HepG2 (cell line): ENCODE measurements around the gene GNG2.

Source experiments
- CTCF ChIP-seq: sonication (generic); formaldehyde crosslinking; IDR thresholded peaks from 2 replicates; pipeline ENCODE4 v1.5.0; 2020; ENCODE audit warnings: mild to moderate bottlenecking, missing genetic modification reagents, moderate library complexity
- MAZ ChIP-seq, 2 experiments: sonication (generic) in 1 of 2; formaldehyde crosslinking in 1 of 2; IDR thresholded peaks; 2 replicates each; pipeline versions ENCODE4 v1.5.0 to v1.6.1; 2012 to 2020; ENCODE audit warnings: low read depth in 2 of 2, mild to moderate bottlenecking in 2 of 2, borderline replicate concordance in 1 of 2, improper control_type of control experiment in 1 of 2, low read length in 1 of 2, missing genetic modification reagents in 1 of 2, moderate library complexity in 1 of 2
- NFE2L2 ChIP-seq: fragments of 150-350 bp; IDR thresholded peaks from 2 replicates; pipeline ENCODE4 v1.6.1; 2014; ENCODE audit warnings: low read length
- NR2F6 ChIP-seq, 2 experiments: IDR thresholded peaks; 2 replicates each; pipeline ENCODE4 v1.6.1; 2016; ENCODE audit warnings: antibody characterized with exemption in 1 of 2, mild to moderate bottlenecking in 1 of 2
- PRDM4 ChIP-seq: sonication (generic); formaldehyde crosslinking; IDR thresholded peaks from 2 replicates; pipeline ENCODE4 v1.9.0; 2021; ENCODE audit warnings: missing genetic modification reagents, borderline replicate concordance
- RBM39 ChIP-seq: fragments of 200-400 bp; formaldehyde crosslinking; IDR thresholded peaks from one replicate; pipeline ENCODE4 v1.6.1; 2018; ENCODE audit warnings: antibody characterized with exemption, mild to moderate bottlenecking, low read depth, low read length; ENCODE audit not compliant: poor library complexity, severe bottlenecking
- TOPORS ChIP-seq: sonication (generic); formaldehyde crosslinking; IDR thresholded peaks from 2 replicates; pipeline ENCODE4 v1.8.0; 2023; ENCODE audit warnings: mild to moderate bottlenecking, missing genetic modification reagents
- ZBTB20 ChIP-seq: sonication (generic); formaldehyde crosslinking; IDR thresholded peaks from 2 replicates; pipeline ENCODE4 v1.8.1; 2023; ENCODE audit warnings: missing genetic modification reagents, low read depth, mild to moderate bottlenecking, borderline replicate concordance
- ZFP36 ChIP-seq: fragments of 150-350 bp; IDR thresholded peaks from 2 replicates; pipeline ENCODE4 v1.6.1; 2018; ENCODE audit warnings: borderline replicate concordance, low read length, low read depth; ENCODE audit not compliant: partially characterized antibody
- ZFP37 ChIP-seq: sonication (generic); formaldehyde crosslinking; IDR thresholded peaks from 2 replicates; pipeline ENCODE4 v1.4.0; 2020; ENCODE audit warnings: missing genetic modification reagents, borderline replicate concordance
- ZNF331 ChIP-seq: sonication (generic); formaldehyde crosslinking; IDR thresholded peaks from 2 replicates; pipeline ENCODE4 v1.4.0; 2020; ENCODE audit warnings: missing genetic modification reagents
- ZNF619 ChIP-seq: sonication (generic); formaldehyde crosslinking; IDR thresholded peaks from 2 replicates; pipeline ENCODE4 v1.4.0; 2020; ENCODE audit warnings: mild to moderate bottlenecking, missing genetic modification reagents
- ZNF879 ChIP-seq: sonication (generic); formaldehyde crosslinking; IDR thresholded peaks from 2 replicates; pipeline ENCODE4 v1.8.1; 2023; ENCODE audit warnings: missing genetic modification reagents

- TF ChIP-seq PRDM4 (CRISPR knock-in tag) (no peak), ZNF331 (CRISPR knock-in tag) (no peak), ZFP36 (no peak), RBM39 (no peak), CTCF (CRISPR knock-in tag) (no peak), ZNF619 (no peak), NR2F6 (IDR thresholded peaks at IDR 0.05) (no peak), NR2F6 (CRISPR knock-in tag; IDR thresholded peaks at IDR 0.05) (no peak), MAZ (IDR thresholded peaks at IDR 0.05; ENCODE audit: borderline replicate concordance, low read depth, low read length) (no peak), MAZ (CRISPR knock-in tag; IDR thresholded peaks at IDR 0.05; ENCODE audit: low read depth) (no peak), NFE2L2 (no peak), ZNF879 (no peak), ZBTB20 (CRISPR knock-in tag) (no peak), TOPORS (CRISPR knock-in tag) (no peak), ZFP37 (CRISPR knock-in tag) (no peak)
These were observed 133.0 kb downstream of the GNG2 start for GRCh38 chr14:51993285-51993920.
